GM12878 (cell line): ENCODE measurements around the gene FGD5. TPM values are rescaled to one million over a fixed set of nuclear protein-coding genes. Genes with fewer than 3 reads are reported as not detected.

Experiments
- ATAC-seq: fragments of 200-7000 bp; cut with Tn5 transposase; 3 replicates; pipeline ENCODE4 v1.9.1; 2020; ENCODE audit warnings: mild to moderate bottlenecking, moderate library complexity
- BruUV-seq: library from RNA; stranded (reverse); fragments of 400-500 nt; replicated peaks from 2 replicates; lab custom pipeline; 2021; lab: Mats Ljungman, UMichigan
- CTCF ChIA-PET: fragments of 300-600 bp; sonication (Branson Sonifier 250); formaldehyde crosslinking; extraction: SDS; loops from one replicate; lab custom pipeline; 2021; ENCODE audit warnings: inconsistent platforms; lab: Yijun Ruan, JAX
- POLR2A ChIA-PET: fragments of 350-600 bp; formaldehyde crosslinking; extraction: SDS; loops from one replicate; lab custom pipeline; 2021; ENCODE audit warnings: inconsistent platforms; lab: Charles Lee
- RAD21 ChIA-PET: fragments of 300-600 bp; sonication (Branson Sonifier 250); formaldehyde crosslinking; loops from one replicate; lab custom pipeline; 2023; ENCODE audit warnings: antibody characterized with exemption; ENCODE audit not compliant: unreplicated experiment; lab: Charles Lee
- SMC1A ChIA-PET: fragments of 300-600 bp; sonication (Branson Sonifier 250); formaldehyde crosslinking; loops from one replicate; lab custom pipeline; 2023; ENCODE audit not compliant: unreplicated experiment, uncharacterized antibody; lab: Charles Lee
- DNase-seq: peaks from one replicate; pipeline ENCODE4 v3.0.0-alpha.2; 2011; ENCODE audit warnings: low read depth, low spot score
- FAIRE-seq: peaks from 3 replicates; lab custom pipeline; 2011; peaks lifted over from hg19 to GRCh38; lab: Jason Lieb, UNC
- H2AFZ ChIP-seq: 2 replicates; pipeline ENCODE4 v1.6.0; 2011; ENCODE audit warnings: low read depth, low read length, control low read depth; ENCODE audit not compliant: control insufficient read depth
- H3K27ac ChIP-seq: 2 replicates; pipeline ENCODE4 v1.5.1; 2011; ENCODE audit warnings: control low read depth; ENCODE audit not compliant: control insufficient read depth, insufficient read depth
- H3K27me3 ChIP-seq, 2 experiments: replicated peaks in 1 of 2; 2 replicates each; pipeline versions ENCODE4 v1.6.0 to v1.6.1; 2011; ENCODE audit warnings: low read length in 1 of 2; ENCODE audit not compliant: control insufficient read depth in 2 of 2, insufficient read depth in 2 of 2
- H3K36me3 ChIP-seq, 2 experiments: 2 replicates each; pipeline ENCODE4 v1.5.1; 2011; ENCODE audit warnings: low read length in 1 of 2; ENCODE audit not compliant: control insufficient read depth in 2 of 2, insufficient read depth in 2 of 2
- H3K4me1 ChIP-seq: 2 replicates; pipeline ENCODE4 v1.6.1; 2011; ENCODE audit warnings: mild to moderate bottlenecking, low read length, moderate library complexity, mixed read lengths; ENCODE audit not compliant: control insufficient read depth, insufficient read depth
- H3K4me2 ChIP-seq: 2 replicates; pipeline ENCODE4 v1.6.0; 2011; ENCODE audit warnings: control low read depth; ENCODE audit not compliant: control insufficient read depth, insufficient read depth
- H3K4me3 ChIP-seq: fragments of 200-600 bp; sonication (generic); 2 replicates; pipeline ENCODE4 v1.5.1; 2016
- H3K79me2 ChIP-seq: 2 replicates; pipeline ENCODE4 v1.6.0; 2011; ENCODE audit warnings: low read length; ENCODE audit not compliant: control insufficient read depth, insufficient read depth
- H3K9ac ChIP-seq: 2 replicates; pipeline ENCODE4 v1.8.0; 2011; ENCODE audit warnings: low read length, control low read depth, mixed read lengths; ENCODE audit not compliant: control insufficient read depth, insufficient read depth
- H3K9me3 ChIP-seq: replicated peaks from 3 replicates; pipeline ENCODE4 v1.5.1; 2011; ENCODE audit warnings: mild to moderate bottlenecking, low read length; ENCODE audit not compliant: control insufficient read depth, insufficient read depth
- H4K20me1 ChIP-seq: 2 replicates; pipeline ENCODE4 v1.6.0; 2011; ENCODE audit not compliant: control insufficient read depth, insufficient read depth
- ATF7 ChIP-seq: fragments of 450-650 bp; IDR thresholded peaks from 2 replicates; pipeline ENCODE4 v1.6.1; 2016; ENCODE audit warnings: low read depth, mild to moderate bottlenecking
- EZH2 ChIP-seq: IDR thresholded peaks from 2 replicates; pipeline ENCODE4 v1.6.1; 2012; ENCODE audit warnings: low read depth, mild to moderate bottlenecking, control low read depth, inconsistent platforms, low read length, borderline replicate concordance; ENCODE audit not compliant: control insufficient read depth
- HCFC1 ChIP-seq: fragments of 150-350 bp; IDR thresholded peaks from 2 replicates; pipeline ENCODE4 v1.6.1; 2014; ENCODE audit warnings: low read length
- RB1 ChIP-seq: fragments of 450-650 bp; formaldehyde crosslinking; IDR thresholded peaks from 2 replicates; pipeline ENCODE4 v1.6.1; 2017; ENCODE audit warnings: mild to moderate bottlenecking, borderline replicate concordance
- RCOR1 ChIP-seq: conservative IDR thresholded peaks from 2 replicates; pipeline ENCODE4 v1.6.1; 2012; ENCODE audit warnings: low read depth, low read length, improper control_type of control experiment
- SIX5 ChIP-seq: IDR thresholded peaks from 2 replicates; pipeline ENCODE4 v1.6.1; 2011; ENCODE audit warnings: mild to moderate bottlenecking, low read depth, low read length, moderate library complexity; ENCODE audit not compliant: severe bottlenecking
- SREBF1 ChIP-seq: IDR thresholded peaks from 2 replicates; pipeline ENCODE4 v1.6.1; 2012; ENCODE audit warnings: mild to moderate bottlenecking, low read length
- SRF ChIP-seq, 2 experiments: IDR thresholded peaks; 2 replicates each; pipeline ENCODE4 v1.6.1; 2011; ENCODE audit warnings: low read depth in 2 of 2, low read length in 2 of 2, mild to moderate bottlenecking in 1 of 2, moderate library complexity in 1 of 2
- SUPT20H ChIP-seq: IDR thresholded peaks from 2 replicates; pipeline ENCODE4 v1.6.1; 2011; ENCODE audit warnings: low read depth, mild to moderate bottlenecking, low read length, moderate library complexity, borderline replicate concordance; ENCODE audit not compliant: control insufficient read depth
- ZNF384 ChIP-seq: IDR thresholded peaks from 2 replicates; pipeline ENCODE4 v1.6.1; 2012; ENCODE audit warnings: low read depth, mild to moderate bottlenecking, low read length, improper control_type of control experiment, borderline replicate concordance
- WGBS: methylation state at CpG from one replicate; pipeline ENCODE4 v1.1.6; 2016; ENCODE audit warnings: low lambda C conversion rate; ENCODE audit not compliant: insufficient replicate concordance, insufficient coverage; ENCODE audit errors: missing lambda C conversion rate; 5-methylcytosine and 5-hydroxymethylcytosine counted together
- in situ Hi-C: fragments of 300-500 bp; cut with MboI; formaldehyde crosslinking; loops from 9 replicates; pipeline ENCODE4 v1.14.3; 2018; ENCODE audit warnings: mixed read lengths
- intact Hi-C: fragments of 100-400 bp; cut with micrococcal nuclease; formaldehyde crosslinking; loops from one replicate; pipeline ENCODE4 v1.14.2; 2022; ENCODE audit not compliant: unreplicated experiment
- polyA plus RNA-seq, 11 experiments: library from polyadenylated mRNA; depleted of rRNA in 4 of 11; unstranded in 6 of 11; stranded (reverse) in 5 of 11; fragments of >200 nt; fragmentation: Nextera tagmentation in 4 of 11; fragmentation: Illumina TruSeq in 1 of 11; extraction: Ambion mirVana in 4 of 11; extraction: Trizol in 1 of 11; gene quantifications; 1 replicate in 1 of 11; 2 replicates in 10 of 11; pipeline versions ENCODE4 v1.2.1 to v1.2.3, GENCODE V29; 2011 to 2016; ENCODE audit warnings: inconsistent platforms in 2 of 11, missing spikeins in 2 of 11, low read depth in 1 of 11
- total RNA-seq, 4 experiments: library from RNA; depleted of rRNA in 3 of 4; stranded (reverse); fragments of >200 nt in 3 of 4; fragmentation: Illumina TruSeq in 1 of 4; extraction: Trizol in 1 of 4; gene quantifications; 2 replicates each; pipeline versions ENCODE4 v1.2.1 to v1.2.3, GENCODE V29; 2013 to 2021
- TF ChIP-seq, protein P1 (sequence below): fragments of 450-650 bp; IDR thresholded peaks from 2 replicates; pipeline ENCODE4 v1.6.1; 2014; ENCODE audit warnings: mild to moderate bottlenecking
- TF ChIP-seq, protein P2 (sequence below): fragments of 450-650 bp; IDR thresholded peaks from 2 replicates; pipeline ENCODE4 v1.6.1; 2017; ENCODE audit warnings: borderline replicate concordance

The FGD5 gene
- total and polyA plus RNA-seq, 10 of the 15 experiments (the other 5 are each of a cell fraction or from before 2014, with no cell fraction given), result 0.03 to 0.13 (median 0.11) TPM; not detected in 3

DNA sequence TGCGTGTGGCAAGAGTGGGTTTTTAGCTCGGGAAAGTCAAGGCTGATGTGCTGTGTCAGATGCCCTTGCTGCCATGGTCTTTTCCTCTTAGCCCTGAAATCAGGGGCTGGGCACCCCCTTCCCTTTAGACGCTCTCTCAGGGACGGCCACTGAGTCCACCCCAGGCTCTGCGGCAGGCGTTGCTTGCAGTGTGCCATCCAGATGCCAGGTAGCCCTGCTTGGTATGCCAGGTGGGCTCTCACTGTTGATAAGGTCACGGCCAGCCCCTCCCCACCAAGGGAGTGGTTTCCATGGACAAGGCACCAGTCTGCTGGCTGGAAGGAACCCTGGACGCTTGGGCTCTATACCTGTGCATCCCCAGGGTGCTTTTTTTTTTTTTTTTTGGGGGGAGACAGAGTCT is 24.6 kb downstream of the FGD5 start (continued):
- TF ChIP-seq, protein P1, sequence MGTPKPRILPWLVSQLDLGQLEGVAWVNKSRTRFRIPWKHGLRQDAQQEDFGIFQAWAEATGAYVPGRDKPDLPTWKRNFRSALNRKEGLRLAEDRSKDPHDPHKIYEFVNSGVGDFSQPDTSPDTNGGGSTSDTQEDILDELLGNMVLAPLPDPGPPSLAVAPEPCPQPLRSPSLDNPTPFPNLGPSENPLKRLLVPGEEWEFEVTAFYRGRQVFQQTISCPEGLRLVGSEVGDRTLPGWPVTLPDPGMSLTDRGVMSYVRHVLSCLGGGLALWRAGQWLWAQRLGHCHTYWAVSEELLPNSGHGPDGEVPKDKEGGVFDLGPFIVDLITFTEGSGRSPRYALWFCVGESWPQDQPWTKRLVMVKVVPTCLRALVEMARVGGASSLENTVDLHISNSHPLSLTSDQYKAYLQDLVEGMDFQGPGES, result no peak
- no peak for TF ChIP-seq HCFC1

DNA sequence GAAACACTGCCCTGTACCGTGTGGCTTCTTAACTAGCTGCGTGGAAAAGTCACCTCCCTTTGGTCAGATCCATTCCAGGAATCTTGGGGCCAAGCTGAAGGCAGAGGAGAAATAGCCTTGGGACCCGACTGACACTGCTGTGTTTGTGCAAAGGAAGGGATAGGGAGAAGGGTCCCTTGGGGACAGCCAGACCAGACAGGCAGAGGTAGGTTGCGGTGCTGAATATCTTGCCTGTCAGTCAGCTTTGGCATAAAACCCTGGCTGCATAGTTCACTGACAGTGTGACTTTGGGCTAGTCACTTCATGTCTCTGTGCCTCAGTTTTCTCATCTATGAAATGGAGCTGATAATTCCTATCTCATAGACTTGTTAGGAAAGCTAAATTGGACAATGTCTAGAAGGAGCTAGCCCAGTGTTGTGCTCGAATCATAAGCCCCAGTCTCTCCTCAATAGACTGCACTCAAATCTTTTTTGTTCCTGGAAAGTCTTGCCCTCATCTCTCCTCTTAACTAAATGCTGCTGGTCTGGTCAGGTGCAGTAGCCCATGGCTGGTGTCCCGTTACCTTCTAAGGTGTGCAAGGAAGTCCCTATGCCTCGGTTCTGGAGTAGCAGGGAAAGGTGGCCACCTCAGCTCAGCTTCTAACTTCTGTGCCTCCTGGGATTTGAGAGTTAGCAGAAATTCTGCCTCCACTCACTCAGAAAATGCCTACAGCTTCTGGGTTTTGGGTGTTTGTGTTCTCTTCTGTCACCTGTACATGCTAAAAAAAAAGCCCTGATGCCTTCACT is 25.8 kb downstream of the FGD5 start:
- H3K9me3 ChIP-seq, result no peaks in the 10 kb centered on the region
- FAIRE-seq, result no peak
- TF ChIP-seq, protein P2, sequence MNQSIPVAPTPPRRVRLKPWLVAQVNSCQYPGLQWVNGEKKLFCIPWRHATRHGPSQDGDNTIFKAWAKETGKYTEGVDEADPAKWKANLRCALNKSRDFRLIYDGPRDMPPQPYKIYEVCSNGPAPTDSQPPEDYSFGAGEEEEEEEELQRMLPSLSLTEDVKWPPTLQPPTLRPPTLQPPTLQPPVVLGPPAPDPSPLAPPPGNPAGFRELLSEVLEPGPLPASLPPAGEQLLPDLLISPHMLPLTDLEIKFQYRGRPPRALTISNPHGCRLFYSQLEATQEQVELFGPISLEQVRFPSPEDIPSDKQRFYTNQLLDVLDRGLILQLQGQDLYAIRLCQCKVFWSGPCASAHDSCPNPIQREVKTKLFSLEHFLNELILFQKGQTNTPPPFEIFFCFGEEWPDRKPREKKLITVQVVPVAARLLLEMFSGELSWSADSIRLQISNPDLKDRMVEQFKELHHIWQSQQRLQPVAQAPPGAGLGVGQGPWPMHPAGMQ, result no peak
- TF ChIP-seq EZH2 (no peak), SRF (IDR thresholded peaks at IDR 0.05; ENCODE audit: low read depth in 2 of 2, low read length in 2 of 2) (no peak), RB1 (no peak), SUPT20H (no peak), SIX5 (no peak), ATF7 (no peak), ZNF384 (no peak), RCOR1 (no peak), SREBF1 (no peak)
- TF ChIP-seq, all 136 proteins: peak for 0
- ATAC-seq, result no peak
- H4K20me1 ChIP-seq, result no peaks in the 10 kb centered on the region
- H3K36me3 ChIP-seq, result no peaks in the 10 kb centered on the region
- ChIA-PET RAD21 (interaction anchor here (1.2 kb wide), 1 partner anchor 19 kb away, joined by 3 read pairs; no protein-coding TSS in a partner anchor), CTCF (interaction anchor here (0.9 kb wide), 1 partner anchor 54 kb away, joined by 3 read pairs; no protein-coding TSS in a partner anchor), POLR2A (interaction anchor here (0.7 to 0.8 kb wide), 2 partner anchors 42 to 104 kb away, joined by 3 read pairs; no protein-coding TSS in a partner anchor), SMC1A (no interaction called here)
- no peak for DNase-seq
- H3K4me1 ChIP-seq, result peaks cover 6% of the 10 kb centered on the region; the same call in 1 of the 2 replicates
- peaks cover 0 to 3% of the 10 kb centered on the region in 2 experiments; a peak in 3 of 4 replicates for H3K27me3 ChIP-seq
- intact Hi-C loops, result no loop called here
- no peak overlapping the region for H3K27ac ChIP-seq
- H2AFZ ChIP-seq, result no peak overlapping the region
- no TSS peak for BruUV-seq
- WGBS, result 20% methylated on average over 7 of the region's 7 CpGs
- H3K9ac ChIP-seq, result no peak overlapping the region
- H3K79me2 ChIP-seq, result no peaks in the 10 kb centered on the region
- H3K4me2 ChIP-seq, result no peak overlapping the region
- in situ Hi-C loops, result no loop called here
- no peak overlapping the region for H3K4me3 ChIP-seq
